B cell (primary cell): ENCODE measurements around the gene MAPK8. TPM values are rescaled to one million over a fixed set of nuclear protein-coding genes. Genes with fewer than 3 reads are reported as not detected.

Source experiments
- ATAC-seq: fragments of 200-7000 bp; cut with Tn5 transposase; one replicate; pipeline ENCODE4 v1.10.0; 2021; ENCODE audit warnings: low read depth, mild to moderate bottlenecking, moderate number of reproducible peaks, moderate library complexity
- CTCF ChIA-PET: fragments of 350-600 bp; sonication (Branson Sonifier 250); formaldehyde crosslinking; loops from one replicate; lab custom pipeline; 2021; ENCODE audit warnings: antibody characterized with exemption, inconsistent platforms; lab: Charles Lee
- POLR2A ChIA-PET: fragments of 350-600 bp; sonication (Branson Sonifier 250); formaldehyde crosslinking; loops from one replicate; lab custom pipeline; 2021; ENCODE audit warnings: antibody characterized with exemption; lab: Charles Lee
- DNase-seq: peaks from one replicate; pipeline ENCODE4 v3.0.0; 2013
- H2AFZ ChIP-seq: 2 replicates; pipeline ENCODE4 v1.6.1; 2012; ENCODE audit warnings: mild to moderate bottlenecking, low read depth, low read length; ENCODE audit not compliant: insufficient read depth, poor library complexity, severe bottlenecking
- H3K27ac ChIP-seq, 2 donors: 1 replicate in 1 of 2; 2 replicates in 1 of 2; pipeline ENCODE4 v1.5.1; 2012 to 2013; ENCODE audit warnings: low read length in 2 of 2, mild to moderate bottlenecking in 2 of 2, moderate library complexity in 1 of 2
- H3K27me3 ChIP-seq, 4 experiments: fragments of 200-600 bp in 1 of 4; sonication (generic) in 1 of 4; replicated peaks in 1 of 4; 1 replicate in 2 of 4; 2 replicates in 2 of 4; pipeline versions ENCODE4 v1.6.1 to v1.7.0; 2013 to 2016; ENCODE audit warnings: low read length in 3 of 4, mild to moderate bottlenecking in 2 of 4, mixed read lengths in 1 of 4, moderate library complexity in 1 of 4; ENCODE audit not compliant: insufficient read depth in 4 of 4, control insufficient read depth in 3 of 4; ENCODE audit errors: control extremely low read depth in 1 of 4
- H3K36me3 ChIP-seq, 2 experiments: replicated peaks in 1 of 2; 1 replicate in 1 of 2; 2 replicates in 1 of 2; pipeline versions ENCODE4 v1.6.1 to v1.7.1; 2013; ENCODE audit warnings: low read length in 1 of 2; ENCODE audit not compliant: insufficient read depth in 2 of 2, control insufficient read depth in 1 of 2; ENCODE audit errors: control extremely low read depth in 1 of 2, extremely low read depth in 1 of 2
- H3K4me1 ChIP-seq, 2 donors: fragments of 200-600 bp in 1 of 2; sonication (generic) in 1 of 2; 1 replicate in 1 of 2; 2 replicates in 1 of 2; pipeline versions ENCODE4 v1.5.1 to v1.6.1; 2013 to 2017; ENCODE audit warnings: low read length in 2 of 2; ENCODE audit not compliant: control insufficient read depth in 2 of 2, insufficient read depth in 2 of 2
- H3K4me2 ChIP-seq: replicated peaks from 2 replicates; pipeline ENCODE3; 2012; ENCODE audit warnings: mild to moderate bottlenecking, low read depth, low read length; ENCODE audit not compliant: poor library complexity, severe bottlenecking
- H3K4me3 ChIP-seq, 5 experiments: fragments of 200-600 bp in 1 of 5; sonication (generic) in 1 of 5; 1 replicate in 3 of 5; 2 replicates in 2 of 5; pipeline versions ENCODE4 v1.5.1 to v1.7.0; 2011 to 2016; ENCODE audit warnings: low read length in 4 of 5, mild to moderate bottlenecking in 4 of 5, low read depth in 2 of 5, control low read depth in 1 of 5, moderate library complexity in 1 of 5; ENCODE audit not compliant: insufficient read depth in 1 of 5; ENCODE audit errors: control extremely low read depth in 1 of 5, extremely low read depth in 1 of 5
- H3K79me2 ChIP-seq: fragments of 200-600 bp; sonication (generic); one replicate; pipeline ENCODE4 v1.6.0; 2016; ENCODE audit warnings: low read length; ENCODE audit not compliant: control insufficient read depth, insufficient read depth
- H3K9ac ChIP-seq: fragments of 200-600 bp; sonication (generic); 2 replicates; pipeline ENCODE4 v1.6.1; 2017; ENCODE audit warnings: mild to moderate bottlenecking, low read length, moderate library complexity
- H3K9me3 ChIP-seq, 3 donors: one replicate each; pipeline versions ENCODE4 v1.6.1 to v1.7.1; 2013; ENCODE audit warnings: low read length in 2 of 3; ENCODE audit not compliant: control insufficient read depth in 2 of 3, insufficient read depth in 1 of 3; ENCODE audit errors: control extremely low read depth in 1 of 3
- H4K20me1 ChIP-seq: 2 replicates; pipeline ENCODE4 v1.6.0; 2012; ENCODE audit warnings: mild to moderate bottlenecking, low read length; ENCODE audit not compliant: insufficient read depth, control insufficient read depth, poor library complexity, severe bottlenecking
- H3K27ac Mint-ChIP-seq: one replicate; pipeline ENCODE4 v1.8.0; 2021; ENCODE audit warnings: mixed read lengths
- H3K27me3 Mint-ChIP-seq: one replicate; pipeline ENCODE4 v1.8.0; 2021; ENCODE audit warnings: mixed read lengths
- H3K4me1 Mint-ChIP-seq: one replicate; pipeline ENCODE4 v1.8.0; 2021; ENCODE audit warnings: mixed read lengths
- H3K4me3 Mint-ChIP-seq: one replicate; pipeline ENCODE4 v1.8.0; 2021; ENCODE audit warnings: mixed read lengths
- H3K9me3 Mint-ChIP-seq: one replicate; pipeline ENCODE4 v1.8.0; 2022; ENCODE audit warnings: mixed read lengths; ENCODE audit not compliant: insufficient read depth
- CTCF ChIP-seq: fragments of 200-600 bp; IDR thresholded peaks from one replicate; pipeline ENCODE4 v1.8.0; 2022; ENCODE audit warnings: antibody characterized with exemption, mild to moderate bottlenecking
- EZH2 ChIP-seq: IDR thresholded peaks from 2 replicates; pipeline ENCODE4 v1.6.1; 2012; ENCODE audit warnings: borderline replicate concordance, low read depth, mild to moderate bottlenecking, moderate library complexity, low read length; ENCODE audit not compliant: insufficient read depth, poor library complexity, severe bottlenecking
- WGBS: methylation state at CpG from one replicate; pipeline ENCODE4 v1.1.5; 2013; ENCODE audit warnings: missing lambda C conversion rate; ENCODE audit not compliant: insufficient coverage; 5-methylcytosine and 5-hydroxymethylcytosine counted together
- intact Hi-C: fragments of 100-400 bp; cut with micrococcal nuclease; formaldehyde crosslinking; loops from one replicate; pipeline ENCODE4 v1.10.0; 2022
- polyA plus RNA-seq: library from polyadenylated mRNA; depleted of rRNA; stranded (reverse); fragments of >200 nt; gene quantifications from 2 replicates; pipeline ENCODE4 v1.2.3, GENCODE V29; 2012
- total RNA-seq, 2 donors: library from RNA; stranded (reverse); fragments of 120-200 nt in 1 of 2; gene quantifications; 1 replicate in 1 of 2; 2 replicates in 1 of 2; pipeline versions ENCODE4 v1.2.3 to v1.2.4, GENCODE V29; 2013 to 2022

Gene MAPK8
- total and polyA plus RNA-seq, 2 donors (not counting 1 experiment from before 2014, with no cell fraction given), result 13.7 to 40.0 TPM

- TF ChIP-seq EZH2, result no peak
- TF ChIP-seq CTCF, result no peak
- no peak overlapping the region for H2AFZ ChIP-seq
- ATAC-seq (no peak), DNase-seq (no peak)
- no peak overlapping the region for H3K4me3 ChIP-seq
- Mint-ChIP-seq H3K27me3 (no peaks in the 10 kb centered on the region), H3K4me3 (no peak overlapping the region), H3K9me3 (peaks cover 6% of the 10 kb centered on the region), H3K27ac (no peak overlapping the region), H3K4me1 (peaks cover 5% of the 10 kb centered on the region)
- ChIA-PET CTCF (no interaction called here), POLR2A (no interaction called here)
- H3K9ac ChIP-seq, result no peak overlapping the region
- 75% methylated on average over 5 of the region's 7 CpGs for WGBS
- intact Hi-C loops, result no loop called here
- peaks cover 28% of the 10 kb centered on the region for H3K79me2 ChIP-seq
- no peak overlapping the region for H3K27ac ChIP-seq
- no peaks in the 10 kb centered on the region for H3K27me3 ChIP-seq
- no peaks in the 10 kb centered on the region for H3K4me1 ChIP-seq
- H3K4me2 ChIP-seq, result no peak overlapping the region
- H3K9me3 ChIP-seq, result peaks cover 0 to 4% (median 1%) of the 10 kb centered on the region in 3 donors
- H4K20me1 ChIP-seq, result peaks cover 14% of the 10 kb centered on the region
- H3K36me3 ChIP-seq, result peaks cover 2 to 5% of the 10 kb centered on the region in 2 experiments
These were observed 30.6 kb downstream of the MAPK8 start for GRCh38 chr10:48336978-48337599.

DNA sequence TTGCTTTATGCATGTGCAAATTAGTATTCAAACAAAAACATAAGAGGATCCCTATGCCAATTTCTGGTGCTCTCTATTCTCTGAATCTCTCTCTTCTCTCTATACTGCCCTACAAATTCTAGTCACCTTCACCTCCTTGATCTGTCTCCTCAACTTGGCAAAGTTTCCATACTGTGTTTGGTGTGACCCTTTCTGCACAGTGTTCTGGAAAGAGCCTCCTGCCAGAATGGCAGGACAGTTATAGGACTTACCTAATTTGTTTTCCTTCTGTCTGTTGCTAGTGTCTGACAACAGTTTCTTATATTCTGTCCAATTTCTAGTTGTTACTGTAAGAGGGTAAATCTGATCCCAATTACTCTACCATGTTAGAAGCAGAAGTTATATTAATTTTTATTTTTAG, 34.3 kb downstream of the MAPK8 start:
- ATAC-seq (no peak), DNase-seq (no peak)
- H3K36me3 ChIP-seq, result peaks cover 0 to 1% of the 10 kb centered on the region in 2 experiments
- POLR2A ChIA-PET, result no interaction called here
- peaks cover 8% of the 10 kb centered on the region for H3K4me1 Mint-ChIP-seq
- peaks cover 3% of the 10 kb centered on the region for H3K9me3 Mint-ChIP-seq
- H3K4me2 ChIP-seq, result no peak overlapping the region
- peaks cover 0 to 2% (median 0%) of the 10 kb centered on the region in 3 donors for H3K9me3 ChIP-seq
- no peak for TF ChIP-seq EZH2
- H3K79me2 ChIP-seq, result peaks cover 23% of the 10 kb centered on the region
- no peak overlapping the region for H2AFZ ChIP-seq
- H4K20me1 ChIP-seq, result peaks cover 8% of the 10 kb centered on the region
- H3K27me3 ChIP-seq, result no peaks in the 10 kb centered on the region
- intact Hi-C loops, result no loop called here
- no peak overlapping the region for H3K4me3 ChIP-seq
- CTCF ChIA-PET, result no interaction called here
- H3K4me3 Mint-ChIP-seq, result no peak overlapping the region
- no peak overlapping the region for H3K27ac Mint-ChIP-seq
- H3K9ac ChIP-seq, result no peak overlapping the region
- H3K4me1 ChIP-seq, result no peaks in the 10 kb centered on the region
- no peaks in the 10 kb centered on the region for H3K27me3 Mint-ChIP-seq
- H3K27ac ChIP-seq, result no peak overlapping the region
